ENCODE results near the gene LRRC23.

DNA sequence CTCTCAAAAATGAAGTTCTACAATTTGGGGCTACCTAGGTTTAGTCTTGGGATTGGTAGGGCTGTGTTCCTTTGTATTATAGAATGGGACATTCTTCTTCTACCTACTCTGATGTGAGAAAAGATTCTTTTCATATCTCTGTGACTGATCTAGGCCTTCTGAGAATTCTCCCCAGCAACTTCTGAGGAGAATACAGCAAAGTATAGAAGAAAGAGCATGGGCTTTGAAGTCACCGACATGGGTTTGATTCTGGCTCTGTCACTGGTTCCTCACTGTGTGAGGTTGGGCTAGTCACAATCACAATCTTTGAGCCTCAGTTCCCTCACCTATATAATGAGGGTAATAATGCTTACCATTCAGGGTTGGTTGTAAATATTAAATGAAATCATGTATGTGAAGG is 28.1 kb downstream of the LRRC23 start:
- TF ChIP-seq, protein P1, sequence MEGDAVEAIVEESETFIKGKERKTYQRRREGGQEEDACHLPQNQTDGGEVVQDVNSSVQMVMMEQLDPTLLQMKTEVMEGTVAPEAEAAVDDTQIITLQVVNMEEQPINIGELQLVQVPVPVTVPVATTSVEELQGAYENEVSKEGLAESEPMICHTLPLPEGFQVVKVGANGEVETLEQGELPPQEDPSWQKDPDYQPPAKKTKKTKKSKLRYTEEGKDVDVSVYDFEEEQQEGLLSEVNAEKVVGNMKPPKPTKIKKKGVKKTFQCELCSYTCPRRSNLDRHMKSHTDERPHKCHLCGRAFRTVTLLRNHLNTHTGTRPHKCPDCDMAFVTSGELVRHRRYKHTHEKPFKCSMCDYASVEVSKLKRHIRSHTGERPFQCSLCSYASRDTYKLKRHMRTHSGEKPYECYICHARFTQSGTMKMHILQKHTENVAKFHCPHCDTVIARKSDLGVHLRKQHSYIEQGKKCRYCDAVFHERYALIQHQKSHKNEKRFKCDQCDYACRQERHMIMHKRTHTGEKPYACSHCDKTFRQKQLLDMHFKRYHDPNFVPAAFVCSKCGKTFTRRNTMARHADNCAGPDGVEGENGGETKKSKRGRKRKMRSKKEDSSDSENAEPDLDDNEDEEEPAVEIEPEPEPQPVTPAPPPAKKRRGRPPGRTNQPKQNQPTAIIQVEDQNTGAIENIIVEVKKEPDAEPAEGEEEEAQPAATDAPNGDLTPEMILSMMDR (conservative IDR thresholded peaks at IDR 0.05; ENCODE audit: low read depth, low read length), result no peak
- no peak for TF ChIP-seq EZH2 (IDR thresholded peaks at IDR 0.05; ENCODE audit: low read length, unreplicated experiment)

Data from PC-3 (cell line).